ENCODE measurements around the gene WNT11. TPM values are rescaled to one million over a fixed set of nuclear protein-coding genes. Genes with fewer than 3 reads are reported as not detected.

WNT11 gene
- polyA plus RNA-seq, 1 experiment = not detected

- POLR2A ChIA-PET = no interaction called here
- Histone ChIP-seq H3K27me3 (ENCODE audit: control insufficient read depth, insufficient read depth, low read length) (peaks cover 31% of the 10 kb centered on the region), H3K4me3 (ENCODE audit: low read depth, low read length) (no peak overlapping the region), H3K9me3 (ENCODE audit: control insufficient read depth, insufficient read depth, low read length) (no peaks in the 10 kb centered on the region; the same call in 1 of the 2 replicates), H3K27ac (ENCODE audit: low read depth, low read length) (no peak overlapping the region)
- DNase-seq (ENCODE audit: low read depth, low spot score) = no peak
- CTCF ChIA-PET = no interaction called here
- no peak for TF ChIP-seq CTCF (IDR thresholded peaks at IDR 0.05; ENCODE audit: low read depth, low read length)
These were observed 35.8 kb downstream of the WNT11 start for GRCh38 chr11:76170468-76170867.

GRCh38 chr11:76169473-76169896 lies 36.8 kb downstream of the WNT11 start:
- Histone ChIP-seq H3K27ac (ENCODE audit: low read depth, low read length) (no peak overlapping the region), H3K9me3 (ENCODE audit: control insufficient read depth, insufficient read depth, low read length) (no peaks in the 10 kb centered on the region; the same call in 1 of the 2 replicates), H3K27me3 (ENCODE audit: control insufficient read depth, insufficient read depth, low read length) (peaks cover 34% of the 10 kb centered on the region), H3K4me3 (ENCODE audit: low read depth, low read length) (no peak overlapping the region)
- no peak for DNase-seq (ENCODE audit: low read depth, low spot score)
- TF ChIP-seq CTCF (IDR thresholded peaks at IDR 0.05; ENCODE audit: low read depth, low read length) = no peak
- ChIA-PET POLR2A (no interaction called here), CTCF (no interaction called here)

- CTCF ChIA-PET = no interaction called here
These were observed 38.7 kb downstream of the WNT11 start for GRCh38 chr11:76167590-76167989.

GRCh38 chr11:76166314-76166713 lies 40.0 kb downstream of the WNT11 start:
- Histone ChIP-seq H3K27me3 (ENCODE audit: control insufficient read depth, insufficient read depth, low read length) (peaks cover 21% of the 10 kb centered on the region), H3K27ac (ENCODE audit: low read depth, low read length) (no peak overlapping the region), H3K9me3 (ENCODE audit: control insufficient read depth, insufficient read depth, low read length) (no peaks in the 10 kb centered on the region; the same call in 1 of the 2 replicates), H3K4me3 (ENCODE audit: low read depth, low read length) (no peak overlapping the region)
- no peak for TF ChIP-seq CTCF (IDR thresholded peaks at IDR 0.05; ENCODE audit: low read depth, low read length)
- ChIA-PET CTCF (no interaction called here), POLR2A (no interaction called here)
- DNase-seq (ENCODE audit: low read depth, low spot score) = no peak

More at GRCh38 chr11:76167590-76167989, 38.7 kb downstream of the WNT11 start:
- Histone ChIP-seq H3K27me3 (ENCODE audit: control insufficient read depth, insufficient read depth, low read length) (peaks cover 29% of the 10 kb centered on the region), H3K27ac (ENCODE audit: low read depth, low read length) (no peak overlapping the region), H3K4me3 (ENCODE audit: low read depth, low read length) (no peak overlapping the region), H3K9me3 (ENCODE audit: control insufficient read depth, insufficient read depth, low read length) (no peaks in the 10 kb centered on the region; the same call in 1 of the 2 replicates)
- TF ChIP-seq CTCF (IDR thresholded peaks at IDR 0.05; ENCODE audit: low read depth, low read length) = no peak
- POLR2A ChIA-PET = no interaction called here
- DNase-seq (ENCODE audit: low read depth, low spot score) = no peak

- no peak overlapping the region for H3K4me3 ChIP-seq (ENCODE audit: low read depth, low read length)
- H3K9me3 ChIP-seq (ENCODE audit: control insufficient read depth, insufficient read depth, low read length) = no peaks in the 10 kb centered on the region; the same call in 1 of the 2 replicates
- H3K27ac ChIP-seq (ENCODE audit: low read depth, low read length) = no peak overlapping the region
- no peak for TF ChIP-seq CTCF (IDR thresholded peaks at IDR 0.05; ENCODE audit: low read depth, low read length)
- DNase-seq (ENCODE audit: low read depth, low spot score) = no peak
- peaks cover 24% of the 10 kb centered on the region for H3K27me3 ChIP-seq (ENCODE audit: control insufficient read depth, insufficient read depth, low read length)
- POLR2A ChIA-PET = no interaction called here
- CTCF ChIA-PET = no interaction called here
These were observed 41.2 kb downstream of the WNT11 start for GRCh38 chr11:76164861-76165751.

Data from AG04450 (cell line).